Endothelial cell of hepatic sinusoid (primary cell): ENCODE measurements around the gene EVC2.

Source experiments
- in situ Hi-C: cut with HindIII; loops from 2 replicates; pipeline ENCODE4 v1.10.0; 2017; ENCODE audit warnings: low sequenced_read_pairs

EVC2 gene

GRCh38 chr4:5712931-5713330, 4.6 kb upstream of the EVC2 start:
- in situ Hi-C loops = no loop called here

GRCh38 chr4:5712517-5712916, 4.2 kb upstream of the EVC2 start:
- in situ Hi-C loops = no loop called here

GRCh38 chr4:5711479-5712184, 3.3 kb upstream of the EVC2 start:
- in situ Hi-C loops = no loop called here

GRCh38 chr4:5710961-5711478, 2.7 kb upstream of the EVC2 start, which contains the start of gene EVC:
EVC (plus strand) TSS chr4:5711201; CDS start chr4:5711381, 180 bp downstream.
- in situ Hi-C loops = no loop called here

DNA sequence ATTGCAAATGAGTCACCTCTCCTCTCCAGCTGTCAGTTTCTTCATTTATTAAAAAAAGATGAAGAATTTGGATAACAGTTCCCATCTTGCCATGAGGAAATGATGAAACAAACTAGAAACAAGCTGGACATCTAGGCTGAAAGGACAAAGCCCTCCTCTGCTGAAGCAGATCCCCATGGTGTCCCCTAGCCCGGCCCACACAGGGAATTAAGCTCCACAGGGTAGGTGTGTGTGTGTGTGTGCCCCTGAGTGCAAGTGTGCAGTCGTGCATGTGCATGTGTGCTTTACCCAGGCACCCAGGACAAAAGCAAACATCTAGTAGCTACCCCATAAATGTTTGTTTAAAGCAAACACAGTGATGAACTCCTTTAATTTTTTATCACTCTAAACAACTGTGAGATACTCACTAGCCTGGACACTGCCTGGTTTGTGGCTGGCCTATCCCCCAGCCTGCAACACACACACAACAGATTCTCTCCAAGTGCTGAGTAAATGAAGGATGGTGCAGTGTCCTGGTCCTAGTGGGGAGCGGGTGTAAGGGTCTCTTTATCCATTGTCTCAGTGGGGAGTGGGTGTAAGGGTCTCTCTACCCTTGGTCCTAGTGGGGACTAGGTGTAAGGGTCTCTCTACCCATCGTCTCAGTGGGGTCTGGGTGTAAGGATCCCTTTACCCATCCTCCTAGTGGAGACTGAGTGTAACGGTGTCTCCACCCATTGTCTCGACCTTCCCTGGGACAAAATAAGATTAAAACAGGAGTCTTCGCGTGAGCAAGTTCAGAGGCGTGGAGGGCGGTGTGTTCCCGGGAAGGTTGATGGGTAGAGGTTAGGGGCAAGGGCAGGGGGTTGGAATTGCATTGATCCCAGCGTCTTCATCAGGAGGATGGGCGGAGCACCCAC, 2.0 kb upstream of the EVC2 start:
- in situ Hi-C loops = no loop called here

GRCh38 chr4:5709207-5709575, 832 bp upstream of the EVC2 start:
- in situ Hi-C loops = no loop called here

- in situ Hi-C loops = no loop called here
Observed at GRCh38 chr4:5707778-5708448, 446 bp downstream of the EVC2 start.

GRCh38 chr4:5707366-5707765, 993 bp downstream of the EVC2 start:
- in situ Hi-C loops = no loop called here

GRCh38 chr4:5706486-5707290, 1.7 kb downstream of the EVC2 start:
- in situ Hi-C loops = no loop called here

- in situ Hi-C loops = no loop called here
Observed at GRCh38 chr4:5705647-5706320, 2.6 kb downstream of the EVC2 start.

GRCh38 chr4:5704276-5704675, 4.1 kb downstream of the EVC2 start:
- in situ Hi-C loops = no loop called here

DNA sequence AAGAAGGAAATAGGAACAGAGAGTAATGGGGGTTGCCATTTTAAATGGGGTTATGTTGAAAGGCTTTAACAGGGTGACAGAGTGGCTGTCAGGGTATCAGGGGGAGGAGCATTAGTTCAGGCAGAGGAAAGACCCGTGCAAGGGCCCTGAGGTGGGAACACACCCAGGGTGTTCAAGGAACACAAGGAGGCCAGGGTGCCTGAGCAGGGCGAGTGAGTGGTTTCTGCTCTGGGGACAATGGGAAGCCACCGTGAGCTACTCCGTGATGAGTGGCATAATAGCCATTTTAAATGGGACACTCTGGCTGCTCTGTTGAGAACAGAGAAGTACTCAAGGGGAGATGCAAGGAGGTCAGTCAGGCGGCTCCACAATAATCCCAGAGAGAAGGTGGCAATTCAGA, 4.5 kb downstream of the EVC2 start:
- in situ Hi-C loops = no loop called here

DNA sequence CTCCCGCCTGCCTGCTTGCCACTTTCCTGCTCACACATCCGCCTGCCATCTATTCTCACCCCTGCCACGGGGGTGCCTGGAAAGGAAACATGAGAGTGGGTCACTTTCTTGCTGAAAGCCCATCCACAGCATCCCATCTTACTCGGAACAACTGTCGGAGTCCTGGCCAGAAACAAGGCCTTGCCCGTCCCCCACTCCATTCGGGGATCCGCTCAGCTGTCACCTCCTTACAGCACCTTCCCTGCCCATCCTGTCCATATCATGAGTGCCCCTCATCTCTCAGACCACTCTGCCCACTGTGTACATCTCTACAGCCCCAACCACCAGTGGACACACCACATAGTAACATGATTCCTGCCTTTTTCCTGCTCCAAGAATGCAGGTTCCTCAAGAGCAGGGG, 6.4 kb downstream of the EVC2 start:
- in situ Hi-C loops = no loop called here

GRCh38 chr4:5700459-5700858, 7.9 kb downstream of the EVC2 start:
- in situ Hi-C loops = no loop called here

GRCh38 chr4:5696341-5696740, 12.0 kb downstream of the EVC2 start:
- in situ Hi-C loops = no loop called here

DNA sequence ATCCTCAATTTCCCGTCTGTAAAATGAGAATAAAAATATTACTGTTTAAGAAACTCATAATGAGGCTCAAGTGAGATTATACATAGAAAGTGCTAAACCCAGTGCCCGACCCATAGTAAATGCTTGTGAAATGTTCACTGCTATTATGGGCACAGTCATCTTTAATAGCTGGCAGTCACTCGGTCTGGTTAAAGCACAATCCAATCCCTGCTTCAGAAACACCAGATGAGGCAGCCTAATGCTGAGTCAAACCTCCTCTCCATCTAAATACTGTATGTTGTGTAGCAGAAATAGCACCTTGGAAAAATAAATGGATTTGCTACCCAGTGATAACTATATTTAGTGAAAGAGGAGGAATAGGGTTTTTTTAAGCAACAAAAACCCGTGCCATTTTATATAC, 14.5 kb downstream of the EVC2 start:
- in situ Hi-C loops = no loop called here

- in situ Hi-C loops = no loop called here
Observed at GRCh38 chr4:5691491-5692132, 16.7 kb downstream of the EVC2 start.

GRCh38 chr4:5689065-5689464, 19.3 kb downstream of the EVC2 start:
- in situ Hi-C loops = no loop called here

DNA sequence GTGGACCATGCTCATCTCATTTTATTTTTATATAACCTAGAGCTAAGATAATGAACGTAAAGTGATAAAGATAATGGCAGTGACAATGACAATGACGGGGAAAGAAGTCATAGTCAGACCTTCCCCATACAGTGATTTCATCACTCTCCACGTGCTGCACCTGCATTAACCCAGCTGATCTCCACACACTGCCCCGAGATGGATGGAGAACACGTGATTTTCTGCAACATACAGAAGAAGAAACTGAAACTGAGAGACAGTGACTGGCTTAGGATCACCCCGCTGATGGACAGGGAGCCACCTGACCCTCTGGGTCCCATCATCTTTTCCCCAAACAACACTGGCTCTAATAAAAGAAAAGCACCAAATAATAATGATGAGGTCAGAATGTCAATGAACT, 22.0 kb downstream of the EVC2 start:
- in situ Hi-C loops = no loop called here

DNA sequence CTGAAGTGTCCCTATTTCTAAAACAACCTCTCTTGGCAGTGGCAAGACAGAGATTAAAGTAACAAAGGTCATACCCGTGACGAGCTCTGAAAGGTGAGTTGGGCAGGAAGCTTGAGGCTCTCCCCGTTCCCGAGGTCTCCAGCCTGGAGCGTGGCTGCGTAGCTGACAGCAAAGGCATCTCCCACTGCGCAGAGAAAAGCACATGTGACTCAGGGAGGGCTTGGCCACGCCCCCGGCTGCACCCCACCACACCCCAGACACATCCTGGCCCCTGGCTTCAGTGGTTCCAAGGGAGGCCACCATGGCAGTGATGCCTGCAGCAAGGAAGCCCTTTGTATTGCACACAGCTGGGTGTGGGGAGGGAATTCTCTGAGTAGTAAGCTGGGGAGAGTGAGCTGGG, 23.1 kb downstream of the EVC2 start:
- in situ Hi-C loops = no loop called here
